Renal cortical epithelial cell (primary cell): ENCODE measurements around the gene NR2F6. TPM values are rescaled to one million over a fixed set of nuclear protein-coding genes. Genes with fewer than 3 reads are reported as not detected.
"Not testable (repeated sequence)": the region's sequence is repeated elsewhere in the genome, so short reads cannot be mapped to it uniquely, and the experiment has no call there.

Experiments
- DNase-seq: peaks from one replicate; pipeline ENCODE4 v3.0.0-alpha.2; 2011; ENCODE audit warnings: low read depth
- total RNA-seq: library from RNA; depleted of rRNA; stranded (reverse); fragments of >200 nt; gene quantifications from 2 replicates; pipeline ENCODE4 v1.2.3, GENCODE V29; 2014

The NR2F6 gene
- total RNA-seq, 1 donor from 2014 or later, result 118 TPM

- no peak for DNase-seq
Observed at GRCh38 chr19:17211547-17212446, 33.9 kb downstream of the NR2F6 start.

DNA sequence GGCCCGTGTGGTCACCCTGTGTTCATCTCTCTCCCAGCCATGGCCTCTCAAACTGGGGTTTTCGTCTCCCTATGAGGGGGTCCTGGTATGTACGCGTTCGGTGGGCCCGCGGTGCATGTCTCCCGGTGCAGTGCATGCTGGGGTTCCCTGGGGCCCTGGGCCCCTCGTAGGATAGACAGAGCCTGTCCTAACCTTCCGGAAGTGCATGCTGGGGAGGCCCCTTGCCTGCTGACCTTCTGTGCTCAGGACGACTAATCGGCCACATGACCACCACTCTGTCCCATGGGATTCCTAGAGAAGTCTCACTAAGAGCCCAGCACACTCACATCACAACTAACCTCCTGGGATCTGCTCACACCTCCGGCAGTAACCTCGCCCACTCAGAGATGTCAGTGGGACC lies 35.4 kb downstream of the NR2F6 start:
- no peak for DNase-seq

DNA sequence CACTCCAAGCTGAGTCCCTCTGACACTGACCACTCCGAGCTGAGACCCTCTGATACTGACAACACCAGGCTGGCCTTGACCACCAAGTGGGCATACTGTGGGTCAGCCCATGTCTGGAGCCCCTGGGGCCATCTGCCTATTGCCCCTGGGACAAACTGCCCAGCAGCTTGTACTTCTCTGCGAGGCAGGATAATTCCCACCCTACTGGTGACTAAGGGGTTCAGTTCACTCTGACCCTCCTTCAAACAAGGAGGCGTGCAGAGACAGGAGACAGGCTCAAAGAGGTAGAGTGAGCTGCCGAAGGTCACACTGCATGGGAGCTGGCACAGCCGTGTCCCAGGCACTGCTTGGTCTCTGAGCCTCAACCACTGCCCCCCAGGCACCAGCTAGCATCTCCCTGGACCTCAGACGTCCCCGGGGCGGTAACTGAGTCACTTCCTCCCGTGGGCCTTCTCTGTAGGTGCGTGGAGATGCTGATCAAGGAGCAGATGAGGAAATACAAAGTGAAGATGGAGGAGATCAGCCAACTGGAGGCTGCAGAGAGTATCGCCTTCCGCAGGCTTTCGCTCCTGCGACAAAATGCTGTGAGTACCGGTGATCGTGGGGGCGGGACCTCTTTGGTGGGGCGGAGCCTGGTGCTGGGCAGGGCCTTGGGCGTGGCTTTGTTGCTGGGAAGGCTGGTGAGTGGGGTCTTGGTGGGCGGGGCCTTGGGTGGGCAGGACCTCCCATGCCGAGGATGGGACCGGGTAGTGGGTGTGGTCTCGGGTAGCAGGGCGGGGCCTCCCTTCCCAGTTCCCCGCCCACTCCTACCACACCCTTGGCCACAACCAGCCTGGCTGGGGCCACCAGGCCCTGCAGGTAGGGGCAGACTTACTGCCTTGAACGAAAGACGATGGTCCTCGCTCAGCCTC lies 36.3 kb downstream of the NR2F6 start:
- DNase-seq, result no peak

DNA sequence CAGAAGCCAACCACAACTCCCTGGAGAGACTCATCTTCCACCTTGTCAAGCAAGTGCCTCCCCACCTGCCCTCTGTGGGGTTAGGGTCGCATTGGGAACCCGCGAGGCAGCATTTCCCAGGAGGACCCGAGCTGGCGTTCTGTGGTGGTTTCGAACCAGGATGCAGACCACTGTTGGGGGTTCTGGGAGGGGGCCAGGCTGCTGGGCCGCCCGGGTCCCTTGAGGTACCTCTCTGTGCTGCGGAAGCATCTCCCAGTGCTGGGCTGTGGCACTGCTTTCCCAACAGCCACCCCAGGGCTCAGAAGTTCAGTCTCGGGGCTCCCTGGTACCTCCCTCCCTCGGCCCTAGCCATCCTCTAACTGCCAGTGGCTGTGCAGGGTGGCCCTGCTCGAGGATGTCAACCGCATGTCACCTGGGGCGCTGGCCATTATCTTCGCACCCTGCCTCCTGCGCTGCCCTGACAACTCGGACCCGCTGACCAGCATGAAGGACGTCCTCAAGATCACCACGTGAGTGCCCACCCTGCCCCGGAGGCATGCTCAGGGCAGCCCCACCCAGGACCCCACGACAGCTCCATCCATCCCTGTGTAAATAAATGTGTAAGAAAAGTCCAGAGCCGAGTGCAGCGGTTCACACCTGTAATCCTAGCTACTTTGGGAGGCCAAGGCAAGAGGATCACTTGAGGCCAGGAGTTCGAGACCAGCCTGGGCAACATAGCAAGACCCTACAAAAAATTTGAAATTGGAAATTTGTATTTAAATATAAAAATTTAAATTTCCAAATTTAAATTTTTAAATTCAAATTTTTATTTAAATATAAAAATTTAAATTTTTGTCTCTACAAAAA lies 38.8 kb downstream of the NR2F6 start:
- DNase-seq, result no peak

- peak; percentile 47 for DNase-seq
Observed at GRCh38 chr19:17205237-17206140, 40.2 kb downstream of the NR2F6 start.

DNA sequence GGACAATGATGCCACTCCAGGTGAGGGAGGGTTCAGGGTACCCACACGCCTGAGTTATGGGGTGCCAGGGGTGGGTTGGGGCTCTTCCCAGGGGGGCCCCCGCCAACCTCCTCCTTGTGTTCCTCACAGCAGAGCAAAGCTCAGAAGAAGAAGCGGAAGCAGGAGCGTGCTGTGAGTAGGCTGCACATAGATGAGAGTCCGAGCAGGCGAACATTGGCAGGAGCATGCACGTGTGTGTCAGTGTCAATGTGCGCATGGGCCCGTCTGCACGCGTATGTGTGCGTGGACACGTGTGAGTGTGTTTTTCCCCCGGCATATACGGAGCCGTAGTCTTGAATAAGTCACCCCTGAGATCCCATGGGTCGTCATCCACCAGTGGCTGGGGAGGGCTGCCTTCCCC lies 43.0 kb downstream of the NR2F6 start:
- no peak for DNase-seq

GRCh38 chr19:17202249-17202648 lies 43.5 kb downstream of the NR2F6 start:
- no peak for DNase-seq

DNA sequence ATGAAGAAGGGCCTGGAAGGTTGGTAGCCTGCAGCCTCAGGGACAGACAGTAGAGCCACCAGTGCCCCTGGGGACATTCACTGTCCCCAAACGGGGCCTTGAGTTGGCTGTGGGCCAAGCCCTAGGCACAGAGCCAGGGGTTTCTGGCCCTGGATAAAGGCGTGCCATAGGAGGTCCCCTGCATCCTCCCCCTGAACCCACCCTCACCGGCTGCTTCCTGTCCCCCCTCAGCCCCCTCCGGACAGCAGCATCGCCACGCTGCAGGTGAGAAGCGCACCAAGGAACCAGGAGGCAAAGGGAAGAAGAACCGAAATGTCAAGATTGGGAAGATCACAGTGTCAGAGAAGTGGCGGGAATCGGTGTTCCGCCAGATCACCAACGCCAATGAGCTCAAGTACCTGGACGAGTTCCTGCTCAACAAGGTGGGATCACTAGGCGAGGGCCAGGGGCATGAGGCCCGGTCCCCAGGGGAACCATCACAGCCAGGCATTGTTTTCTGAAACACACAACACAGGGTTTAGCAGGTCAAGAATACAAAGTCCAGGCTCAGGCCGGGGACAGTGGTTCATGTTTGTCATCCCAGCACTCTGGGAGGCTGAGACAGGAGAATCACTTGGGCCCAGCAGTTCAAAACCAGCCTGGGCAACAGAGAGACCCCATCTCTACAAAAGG lies 45.2 kb downstream of the NR2F6 start:
- DNase-seq, result no peak

DNA sequence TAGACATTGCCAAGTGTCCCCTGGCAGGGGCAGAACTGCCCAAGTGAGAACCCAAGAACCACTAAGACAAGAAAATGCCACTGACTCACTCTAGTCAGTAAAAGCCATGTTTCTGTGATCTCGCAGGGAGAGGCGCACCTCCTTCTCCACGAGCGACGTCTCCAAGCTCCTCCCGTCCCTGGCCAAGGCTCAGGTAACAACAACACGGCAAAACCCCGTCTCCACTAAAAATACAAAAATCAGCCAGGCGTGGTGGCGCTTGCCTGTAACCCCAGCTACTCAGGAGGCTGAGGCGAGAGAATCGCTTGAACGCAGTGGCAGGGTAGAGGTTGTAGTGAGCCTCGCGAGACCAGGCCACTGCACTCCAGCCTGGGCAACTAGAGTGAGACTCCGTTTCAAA lies 48.1 kb downstream of the NR2F6 start:
- no peak for DNase-seq

GRCh38 chr19:17196610-17197009 lies 49.1 kb downstream of the NR2F6 start:
- no peak for DNase-seq

- no peak for DNase-seq
Observed at GRCh38 chr19:17195106-17195505, 50.6 kb downstream of the NR2F6 start.

GRCh38 chr19:17194608-17195007 lies 51.1 kb downstream of the NR2F6 start:
- no peak for DNase-seq

- DNase-seq, result no peak
Observed at GRCh38 chr19:17192751-17193150, 53.0 kb downstream of the NR2F6 start.

- DNase-seq, result not testable (repeated sequence)
Observed at GRCh38 chr19:17191736-17192135, 54.0 kb downstream of the NR2F6 start.

- DNase-seq, result no peak
Observed at GRCh38 chr19:17185590-17185989, 60.1 kb downstream of the NR2F6 start.

DNA sequence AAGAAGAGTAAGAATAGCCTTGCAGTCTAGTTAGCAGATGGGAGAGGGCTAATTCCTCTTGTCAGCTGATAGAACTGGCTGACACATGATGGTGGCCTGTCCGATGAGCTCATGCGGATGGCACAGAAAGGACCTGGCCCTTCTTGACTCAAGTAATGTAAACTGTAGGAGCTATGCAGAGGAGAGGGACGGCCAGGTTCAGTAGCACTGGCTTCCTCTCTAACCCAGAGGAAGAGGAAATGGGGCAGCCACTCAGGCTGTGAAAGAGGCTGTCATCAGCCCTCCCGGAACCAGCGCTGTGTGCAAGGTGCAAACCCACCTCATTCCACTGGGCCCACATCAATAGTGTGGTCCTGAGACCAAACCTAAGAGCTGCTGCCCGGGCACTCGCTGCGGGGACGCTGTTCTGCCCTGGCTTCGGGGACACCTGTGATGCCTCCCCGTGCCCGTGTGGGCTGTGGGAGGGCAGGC lies 61.3 kb downstream of the NR2F6 start:
- no peak for DNase-seq

DNA sequence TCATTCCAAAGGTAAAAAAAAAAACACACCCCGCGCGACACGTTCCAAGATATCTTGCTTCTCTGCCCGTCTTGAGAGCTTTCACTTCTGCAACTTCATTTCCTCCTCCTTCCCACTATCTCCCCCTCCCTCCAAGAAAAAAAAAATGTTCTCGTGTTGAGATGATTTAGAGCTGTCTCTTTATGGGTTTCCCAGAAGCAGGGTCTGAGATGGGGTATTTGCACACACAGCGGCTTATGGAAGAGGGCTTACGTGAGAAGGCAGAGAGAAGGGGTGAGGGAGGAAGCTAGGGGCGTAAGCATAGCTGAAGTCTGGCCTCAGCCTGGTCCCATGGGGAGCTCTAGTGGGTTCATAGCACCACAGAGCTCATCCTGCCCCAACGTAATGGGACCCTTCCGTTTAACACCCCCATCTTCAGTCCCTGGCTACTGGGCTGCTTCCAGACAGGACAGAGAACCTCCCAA lies 61.8 kb downstream of the NR2F6 start:
- DNase-seq, result no peak

DNA sequence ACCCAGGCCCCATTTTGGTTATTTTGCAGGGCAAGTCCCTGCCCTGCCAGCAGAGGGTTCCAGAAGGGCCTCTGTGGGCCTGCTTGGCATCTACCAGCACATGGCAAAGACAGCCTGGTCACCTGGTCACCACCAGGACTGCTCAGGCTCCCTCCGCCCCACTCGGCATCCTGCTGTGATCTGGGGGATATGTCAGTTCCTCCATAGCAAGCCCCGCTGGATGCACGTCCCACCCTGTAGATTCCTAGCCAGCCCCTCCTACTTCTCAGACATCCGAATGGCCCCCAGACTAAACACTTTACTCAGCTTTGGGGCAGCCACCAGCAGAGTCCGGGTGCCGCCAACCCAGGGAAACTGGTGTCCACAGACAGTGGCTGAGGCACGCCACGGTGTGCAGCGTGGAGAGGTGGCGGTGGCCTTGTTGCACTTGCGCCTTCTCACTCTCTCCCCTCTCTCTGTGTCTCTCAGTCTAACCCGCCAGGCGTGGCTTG lies 62.4 kb downstream of the NR2F6 start:
- no peak for DNase-seq
